ENCODE measurements around the gene SIX5.
"Not testable (repeated sequence)": the region's sequence is repeated elsewhere in the genome, so short reads cannot be mapped to it uniquely, and the experiment has no call there.

SIX5 gene

DNA sequence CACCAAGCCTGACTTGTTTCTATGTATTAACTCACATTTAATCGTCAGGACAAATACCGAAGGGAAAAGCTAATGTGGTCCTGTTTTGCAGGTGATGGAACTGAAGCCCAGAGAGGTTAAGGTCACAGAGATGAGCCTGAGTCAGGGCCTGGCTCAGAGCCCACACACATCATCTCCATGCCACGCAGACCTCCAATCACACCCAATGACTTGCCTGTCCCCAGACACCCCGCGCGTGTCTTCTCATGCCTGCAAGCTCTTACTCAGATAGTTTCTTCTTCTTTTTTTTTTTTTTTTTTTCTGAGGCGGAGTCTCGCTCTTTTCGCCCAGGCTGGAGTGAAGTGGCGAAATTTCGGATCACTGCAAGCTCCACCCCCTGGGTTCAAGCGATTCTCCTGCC is 16.4 kb downstream of the SIX5 start:
- no peak for DNase-seq

DNA sequence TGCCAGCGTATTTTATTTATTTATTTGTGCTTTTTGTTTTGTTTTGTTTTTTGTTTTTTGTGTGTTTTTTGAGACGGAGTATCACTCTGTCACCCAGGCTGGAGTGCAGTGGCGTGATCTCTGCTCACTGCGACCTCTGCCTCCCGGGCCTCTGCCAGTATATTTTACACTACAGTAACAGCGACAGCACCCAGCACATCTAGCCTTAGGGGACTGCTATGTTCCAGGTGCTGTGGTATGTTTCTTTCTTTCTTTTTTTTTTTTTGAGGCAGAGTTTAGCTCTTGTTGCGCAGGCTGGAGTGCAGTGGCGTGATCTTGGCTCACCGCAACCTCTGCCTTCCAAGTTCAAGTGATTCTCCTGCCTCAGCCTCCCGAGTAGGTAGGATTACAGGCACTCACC is 17.6 kb downstream of the SIX5 start:
- DNase-seq = not testable (repeated sequence)

DNA sequence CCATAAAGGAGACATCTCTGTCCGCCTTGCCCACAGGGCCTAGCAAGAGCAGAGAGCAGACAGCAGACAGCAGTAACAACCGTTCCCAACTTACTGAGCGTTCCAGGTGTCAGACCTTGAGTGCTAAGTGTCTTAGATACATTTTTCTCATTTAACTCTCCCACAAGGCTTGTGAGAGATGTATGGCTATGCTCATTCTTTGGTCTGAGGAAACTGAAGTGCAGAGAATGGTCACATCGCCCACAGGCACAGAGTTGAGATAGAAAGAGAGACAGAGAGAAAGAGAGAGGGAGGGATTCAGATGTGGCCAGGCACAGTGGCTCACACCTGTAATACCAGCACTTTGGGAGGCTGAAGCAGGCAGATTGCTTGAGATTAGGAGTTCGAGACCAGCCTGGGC is 21.5 kb downstream of the SIX5 start:
- no peak for DNase-seq

DNA sequence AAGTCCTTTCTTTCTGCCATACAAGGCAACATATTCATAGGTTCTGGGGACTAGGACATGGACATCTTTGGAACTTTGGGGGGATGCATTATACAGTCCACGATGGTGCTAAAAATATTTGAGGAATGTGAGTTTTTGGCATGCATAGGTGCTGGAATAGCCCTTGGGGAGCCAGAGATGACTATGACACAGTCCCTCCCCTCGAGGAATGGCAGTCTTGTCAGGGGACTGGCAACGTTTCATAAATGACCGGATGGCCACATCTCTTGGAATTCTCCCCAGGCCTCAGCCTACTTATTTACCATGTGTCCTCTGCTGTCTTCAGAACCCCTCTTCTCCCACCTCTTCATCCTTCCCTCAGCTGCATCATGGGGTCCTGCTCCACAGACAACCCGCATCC is 22.2 kb downstream of the SIX5 start:
- DNase-seq = no peak

DNA sequence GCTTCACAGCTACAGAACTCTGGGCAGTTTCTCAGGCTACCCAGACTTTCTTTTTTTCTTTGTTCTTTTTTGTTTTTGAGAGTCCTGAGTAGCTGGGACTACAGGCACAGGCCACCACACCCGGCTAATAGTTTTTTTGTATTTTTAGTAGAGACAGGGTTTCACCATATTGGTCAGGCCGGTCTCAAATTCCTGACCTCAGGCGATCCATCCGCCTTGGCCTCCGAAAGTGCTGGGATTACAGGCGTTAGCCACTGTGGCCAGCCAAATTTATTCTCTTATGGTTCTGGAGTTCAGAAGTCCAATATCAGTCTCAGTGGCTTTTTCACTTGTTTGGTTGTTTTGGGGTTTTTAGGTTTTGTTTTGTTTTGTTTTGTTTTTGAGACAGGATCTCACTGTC is 23.4 kb downstream of the SIX5 start:
- DNase-seq = no peak

DNA sequence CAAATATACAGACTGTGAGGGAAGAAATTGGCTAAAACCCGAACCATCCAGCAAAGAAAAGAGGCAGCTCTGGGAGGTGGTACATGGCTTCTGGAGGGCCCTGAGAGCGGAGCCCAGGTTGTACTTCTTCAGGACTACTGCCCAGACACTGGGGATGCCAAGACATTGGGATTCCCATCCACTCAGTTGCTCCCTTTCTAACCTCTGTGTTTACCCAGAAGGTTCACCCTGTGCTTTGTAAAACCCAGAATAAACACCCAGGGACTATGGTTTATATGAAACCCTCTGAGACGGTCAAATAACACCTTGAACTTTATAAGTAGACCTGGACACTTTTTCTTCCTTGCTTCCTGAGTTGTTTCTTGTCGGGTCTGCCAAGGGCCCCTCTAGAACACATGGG is 26.1 kb downstream of the SIX5 start:
- no peak for DNase-seq

DNA sequence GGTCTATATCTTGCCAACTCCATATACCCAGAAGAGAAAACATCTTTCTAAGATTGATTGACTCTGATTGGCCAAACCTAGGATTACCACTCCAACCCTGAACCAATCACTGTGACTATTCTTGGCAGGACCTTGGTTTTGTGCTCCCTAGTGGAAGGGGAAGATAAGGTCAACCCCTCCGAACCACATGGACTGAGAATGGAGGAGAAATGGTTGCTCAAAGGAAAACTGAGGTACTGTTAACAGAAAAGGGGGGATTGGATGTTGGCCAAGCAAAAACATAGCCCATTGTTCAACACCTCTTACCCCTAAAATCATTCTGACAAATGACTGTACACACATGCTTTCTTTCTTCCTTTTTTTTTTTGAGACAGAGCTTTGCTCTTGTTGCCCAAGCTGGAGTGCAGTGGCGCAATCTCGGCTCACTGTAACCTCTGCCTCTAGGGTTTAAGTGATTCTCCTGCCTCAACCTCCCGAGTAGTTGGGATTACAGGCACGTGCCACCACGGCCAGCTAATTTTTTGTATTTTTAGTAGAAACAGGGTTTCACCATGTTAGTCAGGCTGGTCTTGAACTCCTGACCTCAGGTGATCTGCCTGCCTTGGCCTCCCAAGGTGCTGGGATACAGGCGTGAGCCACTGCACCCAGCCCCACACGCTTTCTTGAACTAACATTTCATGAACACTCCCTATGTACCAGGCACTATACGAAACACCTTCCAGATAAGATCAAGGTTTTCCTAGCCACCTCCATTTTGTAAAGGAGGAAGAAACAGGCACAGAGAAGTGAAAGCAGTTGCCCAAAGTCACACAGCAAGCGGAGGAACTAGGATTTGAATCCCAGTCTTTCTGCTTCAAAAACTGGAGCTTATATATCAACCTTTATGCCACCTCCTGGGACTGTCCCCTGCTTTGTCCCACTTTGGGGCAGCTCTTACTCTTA is 29.3 kb downstream of the SIX5 start:
- DNase-seq = no peak

DNA sequence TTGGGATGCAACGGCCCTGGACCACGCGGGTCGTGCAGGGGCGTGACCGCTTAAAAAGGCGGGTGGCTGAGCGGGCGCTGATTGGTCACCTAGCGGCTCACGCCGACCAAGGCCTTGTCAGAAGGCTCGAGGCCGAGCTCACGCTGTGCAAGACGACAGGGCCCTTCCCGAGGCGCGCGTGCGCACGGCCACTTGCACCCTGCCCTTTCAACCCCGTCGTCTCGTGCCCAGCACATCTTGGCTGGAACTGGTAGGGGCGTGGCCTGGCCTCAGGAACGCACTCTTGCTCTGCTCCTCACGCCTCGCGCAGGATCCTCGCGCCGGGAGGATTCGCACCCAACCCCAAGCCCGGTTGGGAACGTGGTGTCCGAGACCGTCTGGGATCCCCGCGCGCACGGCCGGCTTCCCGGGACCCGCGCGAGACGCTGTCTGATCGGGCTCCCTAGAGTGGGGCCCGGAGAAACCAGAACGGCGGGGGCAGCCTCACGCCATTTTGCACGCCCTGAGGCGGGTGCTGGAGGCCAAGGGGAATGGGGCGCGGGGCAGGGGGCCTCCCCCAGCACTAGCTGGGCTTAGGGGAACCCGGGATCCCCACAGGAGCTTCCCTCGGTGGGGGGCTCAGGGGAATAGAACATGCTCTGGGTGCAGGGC is 35.8 kb downstream of the SIX5 start, which contains the start of gene MEIOSIN:
MEIOSIN (plus strand) TSS at position 280 of the 651 bp plus-strand sequence. CDS start 1,938 bp downstream, outside the sequence.
- no peak for DNase-seq

DNA sequence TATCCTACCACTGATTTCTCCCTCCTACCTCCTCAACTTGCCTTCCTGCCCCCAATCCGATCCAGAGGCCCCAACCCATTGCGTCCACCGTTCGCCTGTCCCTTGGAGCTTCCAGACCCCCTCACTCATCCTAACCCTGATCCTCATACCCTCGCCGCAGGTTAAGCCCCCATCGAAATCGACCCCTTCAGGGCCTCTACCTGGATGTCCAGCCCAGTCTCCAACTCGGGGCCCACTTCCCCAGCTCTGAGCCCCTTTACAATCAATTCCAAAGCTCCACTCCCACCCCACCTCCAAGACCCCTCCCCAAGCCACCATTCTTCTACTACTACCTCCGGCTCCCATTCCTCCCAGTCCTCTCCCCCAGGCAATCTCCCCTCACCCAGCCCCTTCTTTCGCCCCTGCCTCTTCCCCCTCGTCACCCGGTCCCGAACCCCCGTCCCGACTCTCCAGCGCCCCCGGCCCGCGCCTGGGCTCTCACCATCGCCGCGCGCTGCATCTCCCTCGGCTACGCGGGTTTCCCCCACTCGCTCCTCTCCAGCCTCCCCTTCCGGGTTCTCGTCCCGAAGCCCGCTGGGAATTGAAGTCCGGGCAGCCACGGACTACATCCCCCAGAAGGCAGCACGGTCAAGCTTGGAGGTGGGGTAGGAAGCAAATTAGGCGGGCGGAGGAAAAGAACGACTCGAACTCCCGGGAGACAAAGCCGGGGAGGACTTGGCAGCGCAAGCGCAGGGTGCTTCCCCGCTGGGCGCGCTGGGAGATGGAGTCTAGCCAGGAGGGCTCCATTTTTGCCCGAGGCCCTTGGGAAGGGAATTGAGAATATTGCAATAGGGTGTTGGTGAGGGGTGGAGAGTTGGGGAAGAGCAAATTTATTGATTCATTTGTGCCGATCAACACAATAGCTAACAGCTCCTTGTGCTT is 38.4 kb downstream of the SIX5 start, which contains the start of gene FBXO46:
FBXO46 (minus strand) TSS at position 529 of the 921 bp plus-strand sequence. CDS start 17,401 bp downstream, outside the sequence.
- DNase-seq = peak; percentile 99

DNA sequence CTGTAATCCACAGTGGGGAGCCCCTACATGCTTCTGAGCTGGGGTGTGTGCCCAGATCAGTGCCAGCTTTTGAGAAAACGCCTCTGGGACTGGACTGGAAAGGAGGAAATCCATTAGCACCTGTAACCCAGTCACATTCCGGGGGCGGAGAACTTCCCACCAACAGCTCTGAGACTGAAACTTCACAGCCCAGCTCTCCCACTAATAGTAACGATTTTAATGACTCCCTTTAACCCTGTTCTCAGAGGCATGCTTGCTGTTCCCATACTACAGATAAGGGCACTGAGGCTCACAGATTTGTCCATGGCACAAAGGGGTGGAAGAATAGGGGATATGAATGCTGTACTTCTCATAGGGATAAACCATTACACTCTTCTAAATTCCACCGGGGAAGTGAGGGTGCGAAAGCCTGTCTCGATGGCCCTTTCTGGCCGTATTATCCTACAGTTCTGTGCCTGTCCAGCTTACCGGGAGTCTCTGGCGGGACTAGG is 39.2 kb downstream of the SIX5 start:
- DNase-seq = no peak

DNA sequence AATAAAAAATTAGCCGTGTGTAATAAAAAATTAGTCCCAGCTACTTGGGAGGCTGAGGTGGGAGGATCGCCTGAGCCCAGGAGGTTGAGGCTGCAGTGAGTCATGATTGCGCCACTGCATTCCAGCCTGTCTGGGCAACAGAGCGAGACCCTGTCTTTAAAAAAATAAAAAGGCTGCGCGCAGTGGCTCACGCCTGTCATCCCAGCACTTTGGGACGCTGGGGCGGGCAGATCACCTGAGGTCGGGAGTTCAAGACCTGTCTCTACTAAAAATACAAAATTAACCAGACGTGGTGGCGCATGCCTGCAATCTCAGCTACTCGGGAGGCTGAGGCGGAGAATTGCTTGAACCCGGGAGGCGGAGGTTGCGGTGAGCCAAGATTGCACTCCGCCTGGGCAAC is 40.4 kb downstream of the SIX5 start:
- not testable (repeated sequence) for DNase-seq

DNA sequence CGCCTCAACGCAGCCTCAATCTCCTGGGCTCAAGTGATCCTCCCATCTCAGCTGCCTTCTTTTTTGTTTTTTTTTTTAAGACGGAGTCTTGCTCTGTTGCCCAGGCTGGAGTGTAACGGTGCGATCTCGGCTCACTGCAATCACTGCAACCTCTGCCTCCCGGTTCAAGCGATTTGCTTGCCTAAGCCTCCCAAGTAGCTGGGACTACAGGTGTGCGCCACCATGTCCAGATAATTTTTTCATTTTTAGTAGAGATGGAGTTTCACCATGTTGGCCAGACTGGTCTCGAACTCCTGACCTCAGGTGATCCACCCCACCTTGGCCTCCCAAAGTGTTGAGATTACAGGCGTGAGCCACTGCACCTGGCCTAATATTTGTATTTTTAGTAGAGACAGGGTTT is 49.0 kb downstream of the SIX5 start:
- DNase-seq = not testable (repeated sequence)

DNA sequence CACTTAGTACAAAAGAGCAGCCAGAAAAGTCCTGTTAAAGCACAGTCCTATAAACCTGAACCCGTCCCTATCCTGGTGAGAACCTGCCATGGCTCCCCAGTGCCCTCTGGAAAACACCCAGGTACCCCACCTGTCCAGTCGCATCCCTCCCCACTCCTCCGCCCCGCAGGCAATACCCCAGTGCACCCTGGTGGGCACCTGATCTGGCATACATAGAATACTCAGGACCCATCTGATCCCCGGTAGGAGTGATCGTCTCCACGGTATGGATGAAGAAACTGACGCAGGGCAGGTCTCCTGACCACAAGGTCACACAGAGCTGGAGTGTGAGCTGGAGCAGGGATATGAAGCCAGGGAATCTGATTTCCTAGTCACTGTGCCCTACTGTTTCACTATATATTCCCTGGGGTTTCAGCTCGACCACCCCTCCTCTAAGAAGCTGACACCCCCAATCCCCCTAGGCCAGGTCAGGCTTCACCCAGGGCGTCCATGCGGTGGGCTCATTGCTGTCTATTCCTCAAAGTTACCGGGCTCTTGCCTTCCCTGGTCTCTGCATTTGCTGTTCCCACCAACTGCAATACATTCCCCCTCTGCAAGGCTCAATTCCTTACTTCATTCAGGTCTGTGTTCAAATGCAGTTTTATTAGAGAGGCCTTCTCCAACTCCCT is 50.9 kb downstream of the SIX5 start:
- no peak for DNase-seq

DNA sequence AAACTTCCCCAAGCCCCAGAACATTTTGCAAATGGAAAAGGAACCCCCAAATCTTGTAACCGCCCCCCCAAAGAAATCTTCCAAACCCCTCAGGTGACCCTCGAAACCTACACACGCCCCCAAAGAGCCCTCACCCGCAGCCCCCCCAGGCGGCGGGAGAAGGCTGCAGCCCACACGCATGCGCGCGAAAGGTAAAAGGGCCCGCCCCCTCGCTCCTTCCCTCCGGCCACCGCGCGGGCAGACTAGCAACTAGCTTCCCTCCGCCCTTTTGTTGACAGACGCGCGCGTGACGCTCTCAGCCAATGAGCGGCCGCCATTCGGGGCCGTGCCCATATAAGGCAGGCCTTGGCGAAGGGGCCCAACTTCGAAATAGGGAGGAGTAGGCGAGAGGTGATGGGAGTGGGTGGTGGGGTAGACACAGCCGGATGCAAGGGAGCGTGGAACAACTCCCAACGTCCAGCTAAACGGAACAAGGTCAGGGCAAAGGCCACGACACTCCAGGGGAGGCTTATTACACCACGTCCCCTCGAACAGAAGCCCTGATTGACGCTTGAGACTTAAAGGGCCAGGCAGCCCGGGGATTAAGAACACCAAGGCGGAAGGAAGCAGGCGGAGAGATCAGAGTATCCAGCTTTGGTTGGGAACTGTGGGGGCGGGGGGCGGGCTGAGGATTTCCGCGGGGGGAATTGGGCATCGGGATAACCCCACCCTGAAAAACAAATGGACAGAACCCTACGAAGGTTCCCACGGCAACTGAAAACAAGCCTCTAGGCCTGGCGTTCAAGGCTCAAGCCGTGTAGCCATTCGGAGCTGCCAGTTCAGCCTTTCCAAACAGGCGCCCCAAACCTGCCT is 51.7 kb downstream of the SIX5 start:
- peak; percentile 99 for DNase-seq

DNA sequence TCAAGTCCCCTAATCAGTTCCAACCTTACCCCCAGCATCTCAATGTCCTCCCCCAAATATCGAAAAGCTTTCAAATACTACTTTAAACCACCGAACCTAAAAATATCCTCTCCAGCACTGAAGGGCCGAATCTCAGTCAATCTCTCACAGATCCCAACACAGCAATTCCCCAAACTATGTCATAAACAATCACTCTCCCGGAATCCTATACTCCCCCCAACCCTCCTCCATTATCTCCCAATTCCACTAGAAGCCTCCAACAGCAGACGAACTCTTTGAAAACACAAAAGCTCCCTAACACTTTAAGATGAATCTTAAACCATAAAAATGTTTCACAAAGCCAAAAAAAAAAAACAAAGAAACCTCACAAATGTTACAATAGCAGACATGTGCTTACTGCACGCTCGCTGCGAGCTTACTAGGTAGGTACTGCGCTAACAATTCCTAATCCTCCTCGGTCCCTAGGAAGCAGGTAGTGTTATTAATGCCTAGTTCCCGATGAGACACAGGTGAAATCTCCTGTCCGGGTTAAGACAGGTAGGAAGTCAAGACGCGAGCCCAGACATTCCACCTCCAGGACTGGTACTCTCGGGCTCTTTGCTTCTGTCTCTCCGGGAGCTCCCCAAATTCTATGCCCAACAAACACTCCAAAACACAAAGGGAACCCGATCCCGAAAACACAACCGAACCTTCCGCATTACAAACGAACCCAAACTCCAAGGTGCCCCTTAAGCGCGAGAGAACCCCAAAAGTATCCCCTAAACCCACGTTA is 52.5 kb downstream of the SIX5 start:
- no peak for DNase-seq

DNA sequence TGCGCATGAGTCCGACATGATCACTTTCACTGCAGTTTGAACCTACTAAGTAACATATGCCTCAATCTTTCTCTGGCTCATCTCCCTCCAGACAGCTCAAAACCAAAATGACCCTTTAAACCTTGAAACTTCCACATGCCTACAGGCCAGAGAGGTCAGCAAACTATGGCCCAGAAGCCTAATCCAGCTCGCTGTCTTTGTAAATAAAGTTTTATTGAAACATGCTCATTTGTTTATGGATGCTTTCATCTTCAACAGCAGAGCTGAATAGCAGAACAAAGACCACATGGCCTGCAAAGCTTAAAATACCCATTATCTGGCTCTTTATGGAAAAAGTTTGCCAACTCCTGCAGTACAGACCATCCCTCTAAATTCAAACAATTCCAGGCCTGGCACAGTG is 53.9 kb downstream of the SIX5 start:
- DNase-seq = no peak
